GM10847 (cell line): ENCODE measurements around the gene TNXB.
"Not testable (repeated sequence)": the region's sequence is repeated elsewhere in the genome, so short reads cannot be mapped to it uniquely, and the experiment has no call there.

ENCODE experiments used
- POLR2A ChIP-seq: IDR thresholded peaks from 2 replicates; pipeline ENCODE4 v1.6.1; 2011; ENCODE audit not compliant: insufficient read length; ENCODE audit errors: extremely low read depth

The TNXB gene

DNA sequence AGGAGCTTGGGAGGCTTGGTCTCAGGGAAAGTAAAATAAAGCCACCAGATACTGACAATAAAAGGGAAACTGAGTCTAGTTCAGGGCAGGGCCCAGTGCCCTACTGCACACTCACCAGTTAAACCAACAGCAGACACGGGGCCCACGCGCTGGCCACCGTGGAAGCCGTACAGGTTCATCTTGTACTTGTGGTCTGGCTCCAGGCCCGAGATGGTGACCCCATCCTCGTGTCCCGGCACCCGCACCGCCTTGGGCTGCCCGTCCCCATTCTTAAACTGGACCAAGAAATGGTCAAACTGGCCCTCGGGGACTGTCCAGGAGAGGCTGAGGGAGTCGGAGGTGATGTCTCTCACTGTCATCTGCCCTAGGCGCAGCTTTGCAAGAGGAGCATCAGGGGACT lies 44.4 kb downstream of the TNXB start:
- no peak for TF ChIP-seq POLR2A

DNA sequence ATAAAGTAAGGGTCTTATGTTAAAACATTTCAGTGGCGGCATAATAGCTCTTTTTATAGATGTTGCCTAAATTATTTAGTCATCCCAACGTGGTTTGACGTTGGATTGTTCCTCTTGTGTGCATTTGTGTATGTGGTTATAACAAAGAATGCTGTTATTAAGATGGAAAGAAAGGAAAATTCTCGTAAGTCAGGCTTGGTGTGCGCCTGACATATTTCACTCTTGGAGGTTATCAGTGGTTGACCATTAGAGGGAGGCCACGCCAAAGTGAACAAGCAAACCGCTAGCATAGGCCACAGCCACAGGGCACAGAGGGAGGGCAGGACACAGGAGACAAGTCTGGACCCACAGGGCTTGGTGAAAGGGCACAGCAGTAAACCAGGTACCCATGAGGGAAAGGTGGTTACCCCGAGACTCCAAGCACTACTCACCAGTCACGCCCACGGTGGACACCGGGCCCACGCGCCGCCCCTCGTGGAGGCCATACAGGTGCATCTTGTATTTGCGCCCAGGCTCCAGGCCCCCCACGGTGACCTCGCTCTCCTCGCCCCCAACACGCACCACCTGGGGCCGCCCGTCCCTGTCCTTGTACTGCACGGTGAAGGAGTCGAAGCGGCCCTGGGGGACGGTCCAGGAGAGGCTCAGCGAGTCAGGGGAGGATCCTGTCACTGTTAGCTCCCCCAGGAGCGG lies 48.0 kb downstream of the TNXB start:
- no peak for TF ChIP-seq POLR2A

DNA sequence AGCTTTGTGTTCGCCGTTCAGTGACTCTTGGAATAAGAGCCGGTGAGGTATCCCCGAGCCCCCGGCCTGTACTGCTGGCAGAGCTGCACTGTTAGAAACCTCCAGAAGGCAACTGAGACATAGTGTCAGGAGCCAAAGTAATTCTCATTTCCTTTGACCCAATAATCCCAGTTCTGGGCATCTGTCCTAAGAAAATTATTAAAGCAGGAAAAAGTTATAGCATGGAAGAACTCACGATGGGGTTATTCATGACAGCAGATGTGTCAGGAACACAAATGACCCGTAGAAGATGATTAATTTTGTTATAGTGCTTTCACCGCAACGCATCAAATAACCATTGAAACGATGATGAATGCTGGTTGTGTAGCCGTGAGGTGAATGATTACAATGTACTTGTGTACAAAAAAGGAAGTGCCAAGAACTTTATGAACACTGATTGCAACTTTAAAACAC lies 50.6 kb downstream of the TNXB start:
- TF ChIP-seq POLR2A: no peak

DNA sequence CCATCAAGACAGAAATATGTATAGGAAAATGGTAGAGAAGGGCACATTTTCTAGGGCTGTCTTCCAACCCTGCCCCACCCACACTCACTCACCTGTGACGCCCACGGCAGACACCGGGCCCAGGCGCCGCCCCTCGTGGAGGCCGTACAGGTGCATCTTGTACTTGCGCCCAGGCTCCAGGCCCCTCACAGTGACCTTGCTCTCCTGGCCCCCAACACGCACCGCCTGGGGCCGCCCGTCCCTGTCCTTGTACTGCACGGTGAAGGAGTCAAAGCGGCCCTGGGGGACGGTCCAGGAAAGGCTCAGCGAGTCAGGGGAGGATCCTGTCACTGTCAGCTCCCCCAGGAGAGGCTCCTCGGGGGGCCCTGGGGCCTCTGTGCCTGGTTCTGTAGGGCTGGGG lies 51.2 kb downstream of the TNXB start:
- no peak for TF ChIP-seq POLR2A

DNA sequence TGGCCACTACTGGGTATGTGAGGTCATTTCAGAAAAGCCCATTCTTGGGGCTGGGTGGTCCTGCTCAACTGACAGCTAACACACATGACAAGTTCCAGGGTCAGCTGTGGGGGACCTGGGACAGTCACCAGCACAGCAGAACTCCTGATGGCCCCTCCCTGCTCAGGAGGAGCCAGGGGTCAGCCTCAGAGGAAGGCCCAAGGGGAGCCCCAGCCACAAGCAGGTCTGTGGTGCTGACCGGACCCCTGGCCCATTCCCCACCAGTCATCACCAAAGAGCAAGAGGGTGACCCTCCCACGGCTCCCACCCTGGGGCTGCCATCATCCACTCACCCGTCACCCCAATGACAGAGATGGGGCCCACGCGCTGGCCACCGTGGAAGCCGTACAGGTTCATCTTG lies 52.9 kb downstream of the TNXB start:
- TF ChIP-seq POLR2A: no peak

DNA sequence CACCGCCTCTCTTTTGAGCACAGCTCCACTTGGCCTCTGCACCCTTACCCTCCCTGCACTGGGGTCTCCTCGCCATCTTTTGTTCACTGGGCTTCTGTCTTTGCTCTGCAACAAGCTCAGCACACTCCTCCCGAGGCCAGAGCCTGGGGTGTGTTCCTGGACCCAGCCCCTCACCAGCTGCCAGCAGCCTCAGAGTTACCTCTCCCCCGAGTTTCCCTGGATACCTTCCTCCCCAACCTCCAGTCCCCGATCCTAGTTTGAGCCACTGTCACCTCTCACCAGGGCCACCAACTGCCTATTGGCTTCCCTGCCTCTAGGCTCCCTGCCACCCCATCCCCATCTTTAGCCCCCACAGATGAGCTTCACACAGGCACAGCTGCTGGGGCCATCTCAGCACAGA lies 58.6 kb downstream of the TNXB start:
- no peak for TF ChIP-seq POLR2A

DNA sequence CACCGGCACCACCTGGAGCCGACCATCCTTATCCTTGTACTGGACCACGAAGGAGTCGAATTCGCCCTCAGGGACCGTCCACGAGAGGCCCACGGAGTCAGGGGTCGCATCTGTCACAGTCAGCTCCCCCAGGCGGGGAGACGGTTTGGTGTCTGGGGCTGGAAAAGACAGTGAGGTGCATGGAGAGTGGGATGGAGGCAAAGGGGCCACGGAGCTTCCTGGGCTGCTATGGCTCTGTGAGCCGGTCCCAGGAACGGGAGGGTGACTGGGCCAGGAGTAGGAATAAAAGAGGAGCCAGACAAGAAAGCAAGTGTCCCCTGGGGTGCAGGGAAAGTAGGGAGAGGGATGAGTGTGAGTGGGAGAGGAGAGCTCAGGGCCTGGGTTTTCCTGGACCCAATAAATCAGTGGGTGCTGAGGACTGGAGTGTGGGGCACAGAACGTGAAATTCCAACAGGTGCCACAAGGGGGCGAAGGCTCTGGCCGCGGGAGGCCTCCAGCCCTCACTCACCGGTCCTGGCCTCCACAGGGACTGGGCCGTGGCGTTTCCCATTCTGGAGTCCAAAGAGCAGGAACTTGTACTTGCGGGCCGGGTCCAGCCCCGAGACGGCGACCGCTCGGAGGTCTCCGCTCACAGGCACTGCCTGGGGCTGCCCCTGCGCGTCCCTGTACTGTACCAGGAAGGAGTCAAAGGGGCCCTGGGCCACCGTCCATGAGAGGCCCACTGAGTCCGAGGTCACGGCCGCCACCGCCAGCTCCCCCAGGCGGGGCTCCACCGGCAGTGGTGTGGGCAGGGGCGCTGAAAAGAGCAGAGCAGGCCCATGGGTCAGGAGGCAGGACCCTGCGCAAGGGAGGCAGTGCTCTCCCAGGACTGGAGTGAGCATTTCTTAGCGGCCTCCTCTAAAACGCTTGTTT lies 61.0 kb downstream of the TNXB start:
- no peak for TF ChIP-seq POLR2A

DNA sequence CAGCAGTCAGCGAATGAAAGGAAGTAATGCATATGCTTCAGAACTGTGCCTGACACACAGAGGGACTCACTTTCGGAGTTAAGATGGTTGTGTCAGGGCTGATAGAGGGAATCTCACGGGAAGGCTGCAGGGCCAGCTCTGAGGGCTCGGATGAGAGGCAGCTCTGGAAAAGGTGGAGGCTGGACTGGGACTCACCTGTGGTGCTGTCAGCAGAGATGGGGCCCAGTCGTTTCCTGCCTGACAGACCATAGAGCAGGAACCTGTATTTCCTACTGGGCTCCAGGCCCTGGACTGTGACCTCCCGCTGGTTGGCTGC lies 61.6 kb downstream of the TNXB start:
- TF ChIP-seq POLR2A: no peak

DNA sequence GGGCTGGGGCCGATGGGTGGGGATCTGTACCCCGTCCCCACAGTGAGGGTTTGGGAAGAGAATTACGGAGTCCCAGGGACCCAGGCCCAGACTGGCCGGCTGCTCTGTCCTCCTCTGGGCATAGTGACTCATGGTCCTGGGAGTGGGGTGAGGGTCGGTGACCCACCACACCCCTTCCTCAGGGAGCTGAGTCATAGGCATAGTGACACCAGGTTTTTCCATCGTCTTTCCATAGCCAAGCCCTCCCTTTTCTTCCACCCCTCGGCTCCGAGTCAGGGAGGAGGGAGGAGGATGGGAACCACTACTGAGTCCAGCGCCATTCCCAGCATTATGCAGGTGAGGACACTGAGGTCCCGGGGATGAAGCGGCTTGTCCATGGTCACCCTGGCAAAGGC lies 62.1 kb downstream of the TNXB start:
- TF ChIP-seq POLR2A: no peak

DNA sequence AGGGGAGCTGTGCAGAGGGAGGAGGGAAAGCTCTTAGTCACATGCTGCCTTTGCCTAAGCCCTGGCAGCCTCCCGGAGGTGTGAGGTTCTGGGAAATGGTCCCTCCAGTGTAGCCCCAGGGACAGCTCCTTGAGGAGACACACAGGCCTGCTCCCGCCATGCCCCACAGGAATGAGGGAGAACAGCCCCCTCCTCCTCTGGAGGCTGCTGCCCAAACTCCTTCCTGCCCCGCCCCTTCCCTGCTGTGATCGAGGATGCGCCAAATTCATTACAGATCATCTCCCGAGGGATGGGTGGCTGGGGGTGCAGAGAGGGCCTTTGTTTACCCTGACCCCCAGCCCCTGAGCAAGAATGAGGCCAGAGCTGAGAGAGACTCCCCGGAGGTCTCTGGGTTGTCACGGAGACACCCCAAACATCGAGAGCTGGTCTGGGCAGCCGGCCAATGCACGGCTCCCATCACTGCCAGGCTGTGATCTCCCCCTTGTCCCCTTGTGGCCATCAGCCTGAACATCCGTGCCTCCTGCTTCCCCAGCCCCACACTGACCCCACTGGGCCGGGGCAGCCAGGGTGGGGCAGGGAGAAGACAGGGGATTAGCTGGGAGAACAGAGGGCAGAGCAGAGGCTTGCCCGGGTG lies 62.6 kb downstream of the TNXB start:
- TF ChIP-seq POLR2A: no peak

DNA sequence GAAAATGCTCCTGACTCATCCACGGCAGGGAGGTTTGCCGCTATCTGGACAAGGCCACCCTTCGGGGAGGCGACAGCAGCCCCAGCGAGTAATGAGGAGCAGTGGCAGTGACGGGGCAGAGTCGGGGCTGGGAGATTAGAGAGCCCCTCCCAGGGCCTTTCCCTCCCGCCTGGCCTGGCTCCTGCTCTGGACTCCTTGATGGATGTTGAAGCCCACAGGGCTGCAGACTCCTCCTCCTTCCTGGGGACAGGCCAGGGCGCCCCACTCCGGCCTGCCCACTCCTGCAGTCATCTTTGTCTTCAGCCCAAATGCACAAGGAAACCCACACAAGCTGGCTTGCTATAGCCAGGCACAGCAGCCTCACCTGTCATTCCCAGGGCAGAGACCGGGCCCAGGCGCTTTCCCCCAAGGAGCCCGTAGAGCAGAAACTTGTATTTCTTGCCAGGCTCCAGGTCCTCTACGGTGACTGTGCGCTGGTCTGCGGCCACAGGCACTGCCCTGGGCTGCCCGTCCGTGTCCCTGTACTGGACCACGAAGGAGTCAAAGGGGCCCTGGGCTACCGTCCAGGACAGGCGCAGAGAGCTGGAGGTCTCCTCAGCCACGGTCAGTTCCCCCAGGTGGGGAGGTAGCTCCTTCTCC lies 63.2 kb downstream of the TNXB start:
- no peak for TF ChIP-seq POLR2A

DNA sequence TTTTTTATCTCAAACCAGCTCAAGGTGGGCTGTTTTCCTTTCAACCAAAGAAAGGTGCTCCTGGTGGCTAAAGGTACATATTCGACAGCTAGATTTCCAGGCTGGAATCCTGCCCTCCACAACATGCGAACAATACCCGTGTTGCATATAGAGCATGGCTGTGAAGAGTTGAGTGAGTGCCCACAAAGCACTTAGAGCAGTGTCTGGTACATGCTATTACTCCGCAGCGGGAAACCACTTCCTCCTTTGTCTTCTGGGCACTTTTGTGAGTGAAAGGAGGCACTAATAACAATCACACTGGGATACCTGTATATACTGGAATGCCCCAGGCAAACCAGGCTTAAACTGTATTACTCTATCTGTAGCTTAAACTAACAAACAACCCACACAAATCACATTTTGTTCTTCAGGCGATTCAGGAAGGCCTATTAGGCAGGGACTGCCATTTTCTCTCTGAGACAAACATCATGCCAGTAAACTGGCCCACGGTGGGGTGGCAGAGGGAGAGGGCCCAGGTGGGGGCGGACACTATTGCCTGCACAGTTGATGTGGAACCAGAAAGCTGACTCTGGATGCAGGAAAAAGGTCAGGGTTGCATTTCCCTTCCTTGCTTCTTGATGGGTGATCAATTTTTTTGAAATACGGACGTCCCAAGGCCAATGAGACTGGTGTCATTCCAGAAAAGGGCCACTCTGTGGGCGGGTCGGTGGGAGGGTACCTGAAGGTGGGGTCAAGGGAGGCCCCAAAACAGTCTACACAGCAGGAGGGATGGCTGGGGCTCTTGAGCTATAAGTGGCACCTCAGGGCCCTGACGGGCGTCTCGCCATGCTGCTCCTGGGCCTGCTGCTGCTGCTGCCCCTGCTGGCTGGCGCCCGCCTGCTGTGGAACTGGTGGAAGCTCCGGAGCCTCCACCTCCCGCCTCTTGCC lies 71.3 kb downstream of the TNXB start, which contains the start of gene CYP21A2:
Gene CYP21A2 (plus strand): TSS at position 818 of the 927 bp plus-strand sequence. CDS start 8 bp downstream, at position 826.
- not testable (repeated sequence) for TF ChIP-seq POLR2A

DNA sequence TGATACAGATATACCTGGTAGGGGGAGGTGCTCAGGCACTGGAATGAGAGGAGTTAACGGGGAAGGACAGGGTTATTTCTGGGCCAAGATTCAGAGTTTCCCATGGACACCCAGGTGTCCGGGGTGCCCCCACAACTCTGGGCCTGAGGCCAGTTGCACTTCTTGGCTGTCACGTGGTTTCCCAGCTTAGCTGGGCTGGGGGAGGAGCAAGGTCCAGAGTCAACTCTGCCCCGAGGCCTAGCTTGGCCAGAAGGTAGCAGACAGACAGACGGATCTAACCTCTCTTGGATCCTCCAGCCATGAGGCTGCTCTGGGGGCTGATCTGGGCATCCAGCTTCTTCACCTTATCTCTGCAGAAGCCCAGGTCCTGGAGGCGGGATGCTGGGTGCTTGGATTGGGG lies 94.6 kb downstream of the TNXB start, which contains the start of gene C4B:
Gene C4B (plus strand): TSS at position 249 of the 400 bp plus-strand sequence. CDS start 51 bp downstream, at position 300.
- TF ChIP-seq POLR2A: not testable (repeated sequence)
